GM18861 (cell line): ENCODE results near the gene HEATR5A.
"Not testable (repeated sequence)": the region's sequence is repeated elsewhere in the genome, so short reads cannot be mapped to it uniquely, and the experiment has no call there.

ENCODE experiments used
- ATAC-seq: cut with Tn5 transposase; IDR thresholded peaks from one replicate; pipeline ENCODE4 v1.9.1; 2021; ENCODE audit not compliant: unreplicated experiment

HEATR5A gene

DNA sequence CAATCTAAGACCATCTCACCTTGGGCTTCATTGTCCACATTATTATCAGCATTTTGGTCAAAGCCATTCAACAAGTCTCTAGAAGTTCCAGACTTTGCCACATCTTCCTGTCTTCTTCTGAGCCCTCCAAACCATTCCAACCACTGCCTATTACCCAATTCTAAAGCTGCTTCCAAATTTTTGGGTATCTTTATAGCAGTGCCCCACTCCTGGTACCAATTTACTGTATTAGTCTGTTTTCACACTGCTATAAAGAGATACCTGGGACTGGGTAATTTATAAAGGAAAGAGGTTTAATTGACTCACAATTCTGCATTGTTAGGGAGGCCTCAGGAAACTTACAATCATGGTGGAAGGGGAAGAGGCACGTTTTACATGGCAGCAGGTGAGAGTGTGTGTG lies 89.0 kb downstream of the HEATR5A start:
- ATAC-seq: not testable (repeated sequence)

DNA sequence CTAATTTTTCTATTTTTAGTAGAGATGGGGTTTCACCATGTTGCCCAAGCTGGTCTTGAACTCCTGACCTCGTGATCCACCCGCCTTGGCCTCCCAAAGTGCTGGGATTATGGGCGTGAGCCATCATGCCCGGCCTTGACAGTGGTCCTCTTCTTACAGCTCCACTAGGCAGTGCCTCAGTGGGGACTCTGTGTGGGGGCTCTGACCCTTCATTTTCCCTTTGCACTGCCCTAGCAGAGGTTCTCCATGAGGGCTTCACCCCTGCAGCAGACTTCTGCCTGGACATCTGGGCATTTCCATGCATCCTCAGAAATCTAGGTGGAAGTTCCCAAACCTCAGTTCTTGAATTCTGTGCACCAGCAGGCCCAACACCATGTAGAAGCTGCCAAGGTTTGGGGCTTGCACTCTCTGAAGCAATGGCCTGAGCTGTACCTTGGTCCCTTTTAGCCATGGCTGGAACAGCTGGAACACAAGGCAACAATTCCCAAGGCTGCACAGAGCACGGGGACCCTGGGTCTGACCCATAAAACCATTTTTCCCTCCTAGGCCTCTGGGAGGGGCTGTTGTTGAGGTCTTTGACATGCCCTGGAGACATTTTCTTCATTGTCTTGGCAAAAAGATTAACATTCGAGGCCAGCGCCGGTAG lies 90.4 kb downstream of the HEATR5A start:
- not testable (repeated sequence) for ATAC-seq

DNA sequence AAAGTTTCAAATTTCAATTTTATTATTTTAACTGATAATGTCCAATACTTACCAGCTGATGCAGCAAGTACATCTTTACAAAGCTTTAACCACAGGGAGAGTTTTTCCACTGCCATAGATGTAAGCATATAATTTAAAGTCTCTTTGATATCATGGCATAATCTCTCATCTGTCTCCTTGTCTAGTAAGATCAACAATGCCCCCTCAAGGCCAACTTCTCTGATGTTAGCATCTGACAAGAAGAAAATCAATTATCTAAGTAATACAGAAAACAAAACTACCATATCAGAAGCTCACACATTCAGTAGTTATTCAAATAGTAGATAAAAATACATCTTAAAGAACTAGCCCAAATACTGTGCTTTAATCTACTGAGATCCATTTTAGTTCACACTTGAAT lies 94.2 kb downstream of the HEATR5A start:
- no peak for ATAC-seq

DNA sequence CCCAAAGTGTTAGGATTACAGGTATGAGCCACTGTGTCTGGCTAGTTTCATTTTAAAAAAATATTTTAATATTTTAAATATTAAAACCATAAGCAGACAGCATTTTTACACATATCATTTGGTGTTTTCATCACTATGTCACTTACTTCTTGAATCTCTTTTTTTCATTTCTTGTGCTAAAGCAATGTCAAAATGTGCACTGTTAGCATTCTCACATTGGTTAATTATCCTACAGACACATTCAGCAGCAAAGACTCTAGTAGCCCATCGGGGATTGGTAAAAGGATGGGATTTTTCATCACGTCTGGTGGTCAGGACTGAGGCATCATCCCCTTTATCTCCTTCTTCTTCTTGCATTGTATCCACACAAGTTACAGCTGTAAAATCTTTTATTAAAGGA lies 96.9 kb downstream of the HEATR5A start:
- no peak for ATAC-seq

DNA sequence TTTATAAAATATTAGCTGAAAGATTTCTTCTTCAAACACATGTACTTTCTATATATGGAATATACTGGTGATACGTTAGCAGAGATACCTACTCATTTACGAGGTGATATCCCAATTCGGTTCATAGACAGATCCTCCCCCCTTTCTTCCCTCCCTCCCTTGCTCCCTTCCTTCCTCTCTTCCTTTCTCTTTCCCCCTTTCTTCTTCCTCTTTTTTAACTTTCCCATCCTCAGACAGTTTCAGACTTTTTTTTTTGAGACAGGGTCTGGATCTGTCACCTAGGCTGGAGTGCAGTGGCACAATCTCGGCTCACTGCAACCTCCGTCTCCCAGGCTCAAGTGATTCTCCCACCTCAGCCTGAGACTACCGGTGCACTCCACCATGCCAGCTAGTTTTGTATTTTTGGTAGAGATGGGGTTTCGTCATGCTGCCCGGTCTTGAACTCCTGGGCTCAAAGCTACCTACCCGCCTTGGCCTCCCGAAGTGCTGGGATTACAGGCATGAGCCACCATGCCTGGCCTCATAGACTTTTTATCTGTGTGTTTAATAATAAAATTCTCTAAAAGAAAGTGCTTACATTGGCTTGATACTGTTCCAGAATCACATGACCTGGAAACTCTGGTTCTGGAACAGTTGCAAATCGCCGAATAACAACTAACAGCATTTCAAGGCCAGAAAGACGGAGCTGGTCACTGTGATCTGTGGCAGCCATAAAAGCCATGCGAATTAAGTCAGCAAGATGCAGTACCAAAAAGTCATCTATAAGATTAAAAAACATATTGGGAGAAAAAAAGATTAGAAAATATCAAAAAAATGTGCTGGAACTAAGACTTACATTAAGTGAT lies 99.2 kb downstream of the HEATR5A start:
- ATAC-seq: no peak

DNA sequence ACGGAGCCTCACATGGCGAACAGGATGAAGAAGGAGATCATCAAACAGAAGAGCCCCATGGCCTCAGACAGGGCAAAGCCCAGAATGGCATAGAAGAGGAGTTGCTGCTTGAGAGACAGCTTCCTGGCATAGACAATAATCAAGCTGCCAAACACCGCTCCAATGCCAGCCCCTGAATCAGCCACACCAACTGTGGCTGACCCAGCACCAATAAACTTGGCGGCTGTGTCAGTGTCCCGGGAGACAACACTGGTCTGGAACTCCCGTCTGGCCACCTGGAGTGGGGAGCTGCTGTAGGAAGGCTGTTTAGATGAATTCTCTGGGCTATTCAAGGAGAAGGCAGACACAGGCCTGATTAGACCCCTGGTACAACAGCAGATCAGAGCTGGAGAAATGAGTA lies 100.1 kb downstream of the HEATR5A start:
- ATAC-seq: no peak

DNA sequence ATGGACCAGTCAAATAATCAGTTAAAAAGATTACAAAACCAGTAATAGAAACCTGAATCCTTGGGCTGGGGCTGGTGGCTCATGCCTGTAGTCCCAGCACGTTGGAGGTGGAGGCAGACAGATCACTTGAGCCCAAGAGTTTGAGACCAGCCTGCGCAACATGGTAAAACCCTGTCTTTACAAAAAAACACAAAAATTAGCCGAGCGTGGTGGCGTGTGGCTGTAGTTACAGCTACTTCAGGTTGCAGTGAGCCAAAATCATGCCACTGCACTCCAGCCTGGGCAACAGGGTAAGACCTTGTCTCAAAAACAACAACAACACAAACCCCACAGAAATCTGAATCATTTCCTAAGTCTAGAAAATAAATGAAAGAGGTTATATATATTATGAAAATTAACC lies 100.6 kb downstream of the HEATR5A start:
- ATAC-seq: no peak

DNA sequence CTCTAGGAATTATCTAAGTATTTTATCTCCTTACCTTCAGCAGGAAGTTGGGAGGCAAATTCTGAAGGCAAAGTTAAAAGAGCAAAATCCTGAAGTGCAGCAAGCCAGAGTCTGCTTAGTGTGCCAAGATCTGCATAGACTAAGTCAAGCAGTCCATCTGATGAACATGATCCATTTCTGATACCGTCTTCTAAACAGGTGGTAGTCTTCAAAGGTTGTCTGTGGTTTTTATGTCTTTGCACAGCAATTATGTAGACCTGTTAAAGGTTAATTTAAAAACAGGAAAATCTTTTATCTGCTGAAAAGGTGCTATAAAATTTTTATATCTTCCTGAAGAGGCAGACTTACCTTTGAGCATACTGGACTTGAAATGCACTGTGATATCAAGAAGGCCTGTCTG lies 107.4 kb downstream of the HEATR5A start:
- no peak for ATAC-seq

DNA sequence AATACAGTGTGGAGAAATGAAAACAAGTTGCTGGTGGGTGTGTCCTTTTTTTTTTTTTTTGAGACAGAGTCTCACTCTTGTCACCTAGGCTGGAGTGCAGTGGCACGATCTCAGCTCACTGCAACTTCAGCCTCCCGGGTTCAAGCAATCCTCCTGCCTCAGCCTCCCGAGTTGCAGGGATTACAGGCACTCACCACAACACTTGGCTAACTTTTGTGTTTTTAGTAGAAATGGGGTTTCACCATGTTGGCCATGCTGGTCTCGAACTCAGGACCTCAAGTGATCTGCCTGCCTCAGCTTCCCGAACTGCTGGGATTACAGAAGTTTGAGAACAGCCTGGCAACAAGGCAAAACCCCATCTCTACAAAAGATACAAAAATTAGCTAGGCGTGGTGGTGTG lies 108.0 kb downstream of the HEATR5A start:
- not testable (repeated sequence) for ATAC-seq

DNA sequence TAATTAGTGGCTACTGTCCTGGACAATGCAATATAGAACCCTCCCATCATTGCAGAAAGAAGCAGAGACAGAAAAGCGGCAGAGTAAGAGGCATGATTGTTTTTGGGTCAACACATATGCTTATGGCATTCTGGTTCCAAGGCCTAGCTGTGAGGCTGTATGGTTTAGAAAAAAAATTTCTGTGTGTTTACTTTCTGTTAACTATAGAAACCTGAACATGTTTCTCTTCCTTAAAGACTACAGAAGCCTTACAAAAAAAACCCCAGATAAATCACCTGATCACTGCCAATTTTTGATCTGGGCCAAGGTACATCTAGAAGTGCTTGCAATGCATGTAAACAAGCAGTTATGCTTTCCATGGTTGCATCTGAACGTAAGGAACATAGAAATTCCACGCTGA lies 112.7 kb downstream of the HEATR5A start:
- ATAC-seq: no peak

DNA sequence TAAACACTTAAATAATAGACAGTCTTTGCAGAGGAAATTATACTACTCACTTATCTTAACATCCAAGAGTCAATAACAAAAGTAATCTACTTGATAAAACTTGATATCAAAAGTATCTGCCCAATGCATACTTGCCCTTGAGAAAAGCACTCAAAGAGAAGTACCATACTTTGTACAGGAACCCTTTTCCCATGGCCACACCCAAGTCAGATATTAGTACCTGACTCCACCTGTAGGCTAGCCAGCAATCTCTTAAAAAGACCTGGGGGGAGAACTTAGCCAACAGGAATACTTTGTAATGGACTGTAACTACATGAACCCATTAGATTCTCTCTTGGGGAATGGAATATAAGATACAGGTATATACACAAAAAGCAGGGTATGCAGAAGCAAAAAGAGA lies 113.2 kb downstream of the HEATR5A start:
- no peak for ATAC-seq

DNA sequence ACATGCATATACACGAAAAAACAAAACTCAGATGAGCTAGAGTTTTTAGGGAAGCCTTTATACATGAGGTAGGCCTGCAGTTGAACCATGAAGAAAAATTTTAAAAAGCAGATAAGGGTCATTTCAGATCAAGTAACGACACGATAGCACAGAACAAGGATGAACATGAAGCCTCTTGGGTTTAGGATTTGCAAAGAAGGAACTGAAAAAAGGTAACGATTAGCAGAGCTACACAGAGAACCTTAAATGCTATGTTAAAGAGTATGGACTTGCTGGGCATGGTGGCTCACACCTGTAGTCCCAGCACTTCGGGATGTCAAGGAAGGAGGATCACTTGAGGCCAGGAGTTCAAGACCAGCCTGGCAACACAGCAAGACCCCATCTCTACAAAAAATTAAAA lies 116.7 kb downstream of the HEATR5A start:
- ATAC-seq: no peak

DNA sequence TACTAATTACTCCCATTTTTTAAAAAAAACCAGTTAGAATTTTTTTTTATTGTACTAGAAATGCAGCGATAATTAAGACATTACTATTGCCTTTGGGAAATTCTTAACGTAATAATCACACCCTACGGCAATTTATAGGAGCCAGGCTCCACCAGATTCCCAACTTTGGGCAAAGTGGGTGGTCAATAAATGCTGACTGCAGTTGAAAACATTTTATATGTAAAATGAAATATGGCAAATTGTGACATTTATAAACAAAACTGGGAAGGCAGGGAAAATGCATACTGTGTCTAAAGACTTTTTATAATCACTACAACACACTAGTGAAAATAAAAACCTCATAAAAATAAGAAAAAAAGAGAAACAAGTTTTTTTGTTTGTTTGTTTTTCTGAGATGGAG lies 119.5 kb downstream of the HEATR5A start:
- no peak for ATAC-seq

DNA sequence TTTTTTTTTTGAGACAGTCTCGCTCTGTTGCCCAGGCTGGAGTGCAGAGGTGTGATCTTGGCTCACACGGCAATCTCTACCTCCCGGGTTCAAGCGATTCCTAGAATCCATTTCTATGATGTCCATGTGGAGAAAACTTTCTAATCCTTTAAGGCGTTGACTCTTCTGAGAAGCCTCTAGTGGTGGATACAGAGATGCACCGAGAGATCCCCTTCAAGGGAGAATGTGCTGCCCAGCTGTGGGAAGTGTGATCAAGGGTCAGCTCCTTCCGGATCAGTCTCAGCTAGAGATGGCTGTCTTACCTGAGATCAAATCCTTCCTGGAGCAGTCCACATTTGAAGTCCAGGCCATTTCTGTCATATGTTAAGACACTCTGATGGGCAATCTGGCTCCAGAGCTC lies 120.1 kb downstream of the HEATR5A start:
- ATAC-seq: no peak

DNA sequence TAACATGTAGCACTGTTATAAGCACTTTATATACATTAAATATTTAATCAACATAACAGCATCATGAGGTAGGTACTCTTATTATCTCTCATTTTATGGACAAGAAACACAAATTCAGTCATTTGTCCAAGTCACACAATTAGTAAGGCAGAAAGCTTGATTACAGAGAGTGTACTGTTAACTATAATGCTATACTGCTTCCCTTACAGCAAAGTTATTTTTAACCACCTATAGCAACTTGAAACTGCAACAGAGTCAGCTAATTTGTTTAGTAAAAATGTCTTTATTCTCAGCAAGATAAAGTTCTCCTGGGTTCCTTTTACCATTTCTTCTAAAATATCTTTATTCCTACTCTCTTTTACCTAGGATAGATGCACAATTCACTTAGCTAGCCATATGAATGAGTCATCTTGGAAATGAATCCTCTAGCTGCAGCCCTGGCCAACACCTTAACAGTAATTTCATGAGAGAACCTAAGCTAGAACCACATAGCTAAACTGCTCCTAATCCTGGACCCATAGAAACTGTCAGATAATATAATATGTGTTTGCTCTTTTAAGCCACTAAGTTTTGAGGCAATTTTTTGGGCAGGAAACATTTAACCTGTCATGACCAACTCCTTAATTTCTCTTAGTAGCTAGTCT lies 122.5 kb downstream of the HEATR5A start:
- no peak for ATAC-seq

DNA sequence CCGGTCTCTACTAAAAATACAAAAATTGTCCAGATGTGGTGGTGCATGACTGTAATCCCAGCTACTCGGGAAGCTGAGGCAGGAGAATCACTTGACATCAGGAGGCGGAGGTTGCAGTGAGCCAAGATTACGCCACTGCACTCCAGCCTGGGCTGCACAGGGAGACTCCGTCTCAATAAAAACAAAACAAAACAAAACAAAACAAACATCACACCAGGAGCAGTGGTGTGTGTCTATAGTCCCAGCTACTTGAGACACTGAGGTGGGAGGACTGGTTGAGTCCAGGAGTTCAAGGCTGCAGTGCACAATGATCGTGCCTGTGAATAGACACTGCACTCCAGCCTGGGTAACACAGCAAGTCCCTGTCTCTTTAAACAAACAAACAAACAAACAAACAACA lies 123.2 kb downstream of the HEATR5A start:
- no peak for ATAC-seq

DNA sequence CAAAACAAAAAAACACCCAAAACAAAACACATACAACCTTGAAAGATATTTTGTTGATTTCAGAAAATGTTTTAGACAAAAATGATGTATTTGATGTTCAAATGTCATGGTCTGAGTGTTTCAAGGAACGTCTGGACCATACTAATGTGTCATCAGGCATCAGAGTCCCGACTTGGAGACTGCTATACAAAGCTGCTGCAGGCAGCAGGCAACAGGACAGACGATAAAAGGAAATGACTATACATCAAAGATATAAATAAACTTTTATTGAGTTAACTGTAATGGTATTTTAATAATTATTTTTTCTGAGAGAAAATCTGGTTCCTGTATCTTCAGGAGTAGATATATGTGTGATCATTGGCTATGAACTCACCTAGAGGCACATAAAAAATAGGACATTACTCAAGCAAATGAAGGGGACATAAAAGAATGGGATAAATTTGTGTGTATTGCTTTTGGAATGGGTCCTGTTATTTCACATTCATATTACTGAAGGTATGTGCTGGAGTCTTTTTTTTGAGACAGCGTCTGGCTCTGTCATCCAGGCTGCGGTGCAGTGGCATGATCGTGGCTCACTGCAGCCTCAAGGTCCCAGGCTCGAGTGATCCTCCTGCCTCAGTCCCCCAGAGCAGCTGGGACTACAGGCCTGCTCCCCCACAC lies 125.5 kb downstream of the HEATR5A start:
- no peak for ATAC-seq

DNA sequence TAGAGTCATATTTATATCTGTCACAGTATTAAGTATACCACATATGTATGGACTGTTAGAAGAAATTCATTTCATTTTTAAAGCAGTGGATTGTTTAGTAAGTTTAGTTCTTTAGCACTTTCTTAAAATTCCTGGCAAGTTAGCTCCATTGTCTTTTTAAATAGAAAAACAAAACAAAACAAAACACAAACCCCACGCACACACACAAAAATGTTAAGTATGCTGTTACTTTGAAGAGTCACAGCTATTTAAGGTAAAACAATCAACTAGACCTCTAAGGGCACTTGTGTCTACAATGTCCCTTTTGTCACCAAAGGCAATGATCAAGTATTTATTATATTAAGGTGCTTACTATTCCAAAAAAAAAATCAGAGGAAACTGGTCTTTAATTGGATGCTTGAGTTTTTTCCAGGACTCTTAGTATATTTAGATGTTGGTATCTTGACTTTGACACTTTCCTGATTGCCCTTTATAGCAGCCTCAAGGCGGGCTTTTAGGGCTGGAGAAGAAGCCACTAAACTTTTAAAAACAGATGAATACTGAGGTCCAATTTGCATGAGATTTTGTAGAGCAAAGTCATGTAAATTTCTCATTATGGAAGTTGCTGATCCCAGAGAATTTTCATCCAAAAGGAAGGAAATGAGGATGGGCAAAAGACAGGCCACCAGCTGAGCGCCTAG lies 127.3 kb downstream of the HEATR5A start:
- ATAC-seq: no peak

DNA sequence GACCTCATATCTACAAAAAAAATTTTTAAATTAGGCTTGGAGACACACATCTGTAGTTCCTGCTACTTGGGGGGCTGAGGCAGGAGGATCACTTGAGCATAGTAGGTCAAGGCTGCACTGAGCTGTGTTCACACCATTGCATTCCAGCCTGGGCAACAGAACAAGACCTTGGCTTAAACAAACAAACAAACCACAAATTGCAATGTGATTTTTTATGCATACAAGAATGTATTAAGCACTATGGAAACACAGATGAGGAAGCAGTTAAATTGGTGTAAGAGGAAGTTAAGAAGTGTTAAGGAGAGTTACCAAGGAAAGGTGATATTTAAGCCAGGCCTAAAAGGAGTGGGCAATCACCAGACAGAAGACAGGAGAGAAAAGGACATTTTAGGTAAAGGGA lies 129.1 kb downstream of the HEATR5A start:
- ATAC-seq: no peak

DNA sequence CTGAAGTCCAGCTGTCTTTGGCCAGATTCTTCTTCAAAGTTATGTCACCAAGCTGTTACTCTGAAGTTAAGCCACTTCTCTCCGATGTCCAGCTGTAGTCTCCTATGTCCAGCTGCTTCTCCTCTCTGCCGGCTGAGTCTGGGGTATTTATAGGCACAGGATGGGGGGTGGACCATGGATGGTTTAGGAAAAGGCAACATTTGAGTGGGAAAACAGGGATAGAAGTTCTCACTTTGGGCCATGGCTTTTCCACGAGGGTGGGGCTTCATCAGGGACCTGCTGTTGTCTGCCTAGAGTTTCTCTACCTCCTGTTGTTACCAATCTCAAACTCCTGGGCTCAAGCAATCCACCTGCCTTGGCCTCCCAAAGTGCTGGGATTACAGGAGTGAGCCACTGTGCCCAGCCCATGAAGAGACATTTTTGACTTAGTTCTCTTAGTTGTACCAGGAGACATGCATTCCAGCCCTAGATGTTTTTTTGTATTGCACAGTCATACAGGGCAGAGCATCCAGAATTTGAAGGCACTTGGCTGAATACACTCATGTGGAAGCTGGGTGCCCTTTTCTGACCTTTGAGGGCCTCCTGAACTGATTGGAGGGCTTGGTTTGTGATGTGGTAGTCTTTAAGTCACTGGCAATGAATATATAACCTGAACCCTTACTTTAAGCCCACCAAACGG lies 132.9 kb downstream of the HEATR5A start:
- ATAC-seq: no peak
